Measurements from ENCODE around the gene TTC31.

GRCh38 chr2:74457549-74458131, 25.2 kb upstream of the TTC31 start:
- no peak for TF ChIP-seq POLR2AphosphoS5 (IDR thresholded peaks at IDR 0.05; ENCODE audit: low read depth, low read length)
- no peak for TF ChIP-seq TAF1 (IDR thresholded peaks at IDR 0.05; ENCODE audit: borderline replicate concordance, insufficient read depth, low read length)
- no peak for TF ChIP-seq REST (IDR thresholded peaks at IDR 0.05; ENCODE audit: insufficient read depth in 1 of 2, low read depth in 2 of 2, low read length in 2 of 2)
- 0 out of 2 replicates have a peak, but pooled peaks have one; percentile 11 for TF ChIP-seq SIN3A (IDR thresholded peaks at IDR 0.05; ENCODE audit: borderline replicate concordance, insufficient read depth, low read length)

All from PFSK-1 (cell line).